Measurements from ENCODE around the gene SLC66A1.

The SLC66A1 gene

GRCh38 chr1:19344831-19345230 is 32.7 kb downstream of the SLC66A1 start:
- no peak for DNase-seq

- DNase-seq: no peak
These were observed 33.3 kb downstream of the SLC66A1 start for GRCh38 chr1:19345391-19345790.

- DNase-seq: no peak
These were observed 33.9 kb downstream of the SLC66A1 start for GRCh38 chr1:19346026-19346425.

GRCh38 chr1:19347533-19348172 is 35.5 kb downstream of the SLC66A1 start:
- DNase-seq: no peak

DNA sequence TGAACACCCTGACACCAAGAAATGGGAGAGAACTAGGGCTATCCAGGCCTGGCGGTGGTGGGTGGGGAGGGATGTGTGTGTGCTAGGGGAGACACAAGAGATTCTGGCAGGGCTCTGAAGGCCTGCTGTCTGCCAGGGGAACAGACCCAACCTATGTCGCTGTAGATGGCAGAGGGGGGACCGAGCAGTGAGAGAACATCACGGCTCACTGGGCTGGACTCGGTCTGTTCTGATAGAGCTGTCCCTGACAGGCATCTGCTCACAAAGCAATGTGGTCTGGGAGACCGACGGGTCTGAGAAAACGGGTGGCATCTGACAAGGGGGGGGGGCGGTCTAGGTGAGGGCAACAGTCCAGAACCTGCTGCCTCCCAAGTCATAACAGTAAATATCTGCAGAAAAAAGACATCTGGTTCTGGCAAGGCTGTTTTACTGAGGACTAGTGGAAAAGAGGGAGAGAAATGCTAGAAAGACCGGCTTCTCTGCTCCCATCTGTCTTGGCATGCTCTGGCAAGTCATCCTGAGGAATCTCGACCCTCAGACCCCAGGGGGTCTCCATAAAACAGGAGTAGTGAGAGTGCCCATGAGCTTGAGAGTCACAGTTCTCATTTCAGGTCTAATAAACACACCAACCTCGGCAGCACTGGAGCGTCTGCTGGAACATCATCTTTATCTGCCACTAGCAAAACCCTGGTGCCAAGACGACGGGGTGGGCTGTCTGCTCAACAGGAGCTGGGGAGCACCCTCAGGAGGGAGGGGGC is 36.5 kb downstream of the SLC66A1 start:
- no peak for DNase-seq

DNA sequence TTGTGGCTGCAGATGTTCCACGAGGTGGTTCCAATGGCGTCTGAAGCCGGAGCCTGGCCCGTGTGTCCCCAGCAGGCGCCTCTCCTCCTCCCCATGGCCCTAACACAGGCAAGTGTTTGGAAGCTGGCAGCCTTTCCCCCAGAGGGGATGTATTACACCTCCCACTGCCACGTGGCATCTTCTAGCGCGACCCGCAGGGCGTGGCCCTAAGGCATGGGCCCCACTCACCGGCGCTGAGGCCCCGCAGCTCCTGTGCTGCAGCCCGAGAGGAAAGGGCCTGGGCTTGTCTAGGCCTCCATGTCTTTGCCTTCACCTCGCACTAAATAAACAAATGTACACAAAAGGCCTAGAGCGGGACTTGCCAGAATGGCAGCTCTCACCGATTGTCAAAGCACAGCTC is 37.9 kb downstream of the SLC66A1 start:
- DNase-seq: no peak

GRCh38 chr1:19350566-19350965 is 38.4 kb downstream of the SLC66A1 start:
- DNase-seq: no peak

DNA sequence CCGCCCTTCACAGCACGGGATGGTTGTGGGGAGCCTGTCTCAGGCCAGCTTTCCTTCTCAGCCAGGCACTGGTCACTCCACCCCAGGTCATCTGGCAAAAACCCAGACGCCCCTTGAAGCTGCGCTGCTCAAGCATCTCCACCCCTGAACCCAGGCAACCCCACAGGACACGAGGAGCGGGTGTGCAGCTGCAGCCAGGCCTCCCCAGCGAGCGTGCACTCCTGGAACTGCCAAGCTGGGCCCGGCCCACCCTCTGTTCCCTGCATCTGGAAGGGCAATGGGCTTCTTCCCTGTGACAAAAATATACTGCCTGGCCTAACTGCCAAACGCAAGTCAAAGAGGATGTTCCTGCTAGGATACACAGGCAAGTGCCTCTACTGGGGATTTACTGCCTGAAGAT is 39.7 kb downstream of the SLC66A1 start:
- no peak for DNase-seq

GRCh38 chr1:19352839-19353238 is 40.7 kb downstream of the SLC66A1 start:
- DNase-seq: no peak

DNA sequence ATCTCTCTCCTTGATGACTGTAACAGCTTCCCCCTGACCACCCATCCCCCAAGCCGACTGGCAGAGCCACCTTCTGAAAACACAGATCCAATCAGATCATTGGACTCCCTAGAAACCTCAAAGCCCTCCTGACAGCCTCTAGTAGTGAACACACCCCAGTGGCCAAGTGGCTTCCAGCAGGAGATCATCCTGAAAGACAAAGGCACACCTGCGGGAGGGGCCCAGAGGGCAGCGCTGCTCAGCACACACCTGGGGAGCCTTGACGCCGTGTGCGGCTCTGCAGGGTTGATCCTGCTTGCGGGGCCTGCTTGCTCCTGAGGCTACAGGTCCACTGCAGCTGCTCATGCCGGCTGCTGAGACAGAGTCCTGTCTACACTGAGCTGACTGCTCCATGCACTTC is 41.5 kb downstream of the SLC66A1 start:
- no peak for DNase-seq

GRCh38 chr1:19354531-19354981 is 42.4 kb downstream of the SLC66A1 start:
- DNase-seq: no peak

GRCh38 chr1:19356266-19356665 is 44.1 kb downstream of the SLC66A1 start:
- no peak for DNase-seq

DNA sequence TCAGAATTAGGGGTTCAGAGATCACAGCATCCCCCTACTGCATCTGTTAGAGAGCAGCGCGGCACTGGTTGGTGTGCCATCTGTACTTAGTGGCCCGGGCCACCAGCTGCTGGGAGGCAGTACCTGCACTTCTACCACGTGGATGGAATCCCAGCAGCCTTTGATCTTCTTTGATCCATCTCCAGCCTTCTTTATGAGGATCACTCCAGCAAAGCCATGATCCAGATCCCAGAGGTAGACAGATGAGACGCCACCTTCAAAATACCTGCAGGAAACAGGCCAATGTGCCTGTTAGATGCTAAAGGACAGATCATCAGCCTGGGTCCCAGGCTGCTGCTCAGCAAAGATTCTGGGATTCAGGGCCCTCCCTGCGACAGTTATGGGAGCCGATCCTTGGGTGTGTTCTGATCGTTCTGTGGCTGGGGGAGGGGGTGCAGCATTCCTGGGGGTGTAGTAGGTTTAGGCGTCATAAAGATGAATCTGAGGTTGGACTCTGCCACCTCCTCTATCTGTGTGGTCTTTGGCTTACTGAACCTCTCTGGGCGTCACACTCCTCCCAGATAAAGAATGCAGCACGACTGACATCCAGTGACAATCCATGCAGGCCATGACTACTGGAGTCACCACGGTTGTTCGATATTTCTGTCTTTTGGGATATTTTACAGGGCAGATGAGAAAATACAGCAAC is 45.3 kb downstream of the SLC66A1 start:
- DNase-seq: no peak

DNA sequence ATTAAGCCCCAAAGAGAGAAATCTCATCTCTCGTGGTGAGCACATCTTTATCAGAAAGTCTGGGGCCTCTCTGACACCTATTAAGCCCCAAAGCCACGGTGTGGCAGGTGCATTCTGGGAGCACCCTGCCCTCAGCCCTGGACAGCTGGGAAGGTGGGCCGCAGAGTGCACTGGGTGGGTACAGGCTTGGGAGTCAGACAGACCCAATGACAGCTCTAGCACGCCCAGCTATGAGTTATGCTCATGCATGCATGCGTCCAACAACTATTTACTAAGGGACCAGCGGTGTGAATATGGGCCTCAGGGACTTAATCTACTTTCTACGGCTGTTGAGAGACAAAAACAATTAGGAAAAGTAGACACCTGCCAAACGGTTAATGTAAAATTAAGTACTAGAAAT is 46.6 kb downstream of the SLC66A1 start:
- DNase-seq: no peak

GRCh38 chr1:19359357-19359756 is 47.2 kb downstream of the SLC66A1 start:
- DNase-seq: no peak

DNA sequence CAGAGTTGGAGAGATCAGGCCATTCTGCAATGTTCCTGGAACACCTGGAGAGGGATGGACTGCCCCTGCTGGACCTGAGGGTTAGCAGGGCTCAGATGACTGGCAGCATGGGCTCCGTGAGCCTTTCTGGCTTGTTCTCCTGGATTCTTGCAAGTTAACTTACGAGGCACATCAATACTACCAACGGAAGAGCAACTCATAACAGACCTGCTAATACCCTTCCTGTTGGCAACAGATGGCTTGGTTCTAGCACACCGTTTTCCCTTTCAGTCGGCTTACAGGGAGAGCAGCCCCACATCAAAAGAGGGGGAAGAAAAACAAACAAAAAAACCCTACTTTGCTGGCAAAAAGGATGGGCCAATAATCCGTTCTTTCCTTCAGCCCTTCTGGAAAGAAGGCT is 47.9 kb downstream of the SLC66A1 start:
- DNase-seq: no peak

DNA sequence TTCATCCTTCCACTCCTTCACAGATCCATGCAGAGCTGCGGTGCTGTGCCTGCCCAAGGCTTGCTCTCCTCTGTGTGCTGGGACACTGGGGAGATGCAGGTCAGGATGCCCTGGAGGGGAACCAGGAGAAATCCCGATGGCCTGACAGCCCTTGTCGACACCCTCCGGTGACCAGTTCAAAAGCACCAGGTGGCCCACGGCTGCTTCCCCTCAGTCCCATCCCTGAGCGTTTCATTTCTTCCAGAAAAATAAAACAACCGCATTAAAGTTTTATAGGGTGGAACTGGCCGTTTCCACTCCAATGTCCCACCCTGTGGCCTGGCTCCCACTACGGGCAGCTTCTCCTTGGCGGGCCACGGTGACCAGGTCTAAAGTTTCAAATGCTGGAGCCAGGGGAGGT is 48.3 kb downstream of the SLC66A1 start:
- no peak for DNase-seq

GRCh38 chr1:19360843-19361610 is 48.9 kb downstream of the SLC66A1 start:
- no peak for DNase-seq

DNA sequence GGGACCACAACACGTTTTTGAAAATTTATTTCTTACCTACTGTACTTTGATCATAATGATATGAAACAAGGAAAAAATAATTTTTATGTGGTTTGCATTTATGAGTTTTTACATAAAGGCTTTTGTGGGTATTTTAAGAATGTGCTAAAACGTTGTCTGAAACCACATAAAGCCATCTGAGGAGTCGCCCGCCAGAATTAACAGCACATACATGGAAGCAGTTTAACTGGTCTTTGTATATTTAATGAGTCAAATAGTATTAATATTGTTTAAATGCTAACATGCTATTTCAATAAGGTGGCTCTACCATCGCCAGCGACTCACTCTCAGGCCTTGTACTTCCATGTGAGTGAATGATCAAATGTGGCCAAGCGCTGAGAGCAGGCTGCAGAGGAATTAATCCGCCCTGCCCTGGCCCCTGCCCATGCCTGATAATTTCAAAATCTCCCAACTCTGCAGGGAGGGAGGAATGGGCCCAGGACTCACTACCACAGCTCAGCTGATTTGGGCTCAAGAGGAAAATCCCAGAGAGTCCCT is 49.6 kb downstream of the SLC66A1 start:
- DNase-seq: no peak

DNA sequence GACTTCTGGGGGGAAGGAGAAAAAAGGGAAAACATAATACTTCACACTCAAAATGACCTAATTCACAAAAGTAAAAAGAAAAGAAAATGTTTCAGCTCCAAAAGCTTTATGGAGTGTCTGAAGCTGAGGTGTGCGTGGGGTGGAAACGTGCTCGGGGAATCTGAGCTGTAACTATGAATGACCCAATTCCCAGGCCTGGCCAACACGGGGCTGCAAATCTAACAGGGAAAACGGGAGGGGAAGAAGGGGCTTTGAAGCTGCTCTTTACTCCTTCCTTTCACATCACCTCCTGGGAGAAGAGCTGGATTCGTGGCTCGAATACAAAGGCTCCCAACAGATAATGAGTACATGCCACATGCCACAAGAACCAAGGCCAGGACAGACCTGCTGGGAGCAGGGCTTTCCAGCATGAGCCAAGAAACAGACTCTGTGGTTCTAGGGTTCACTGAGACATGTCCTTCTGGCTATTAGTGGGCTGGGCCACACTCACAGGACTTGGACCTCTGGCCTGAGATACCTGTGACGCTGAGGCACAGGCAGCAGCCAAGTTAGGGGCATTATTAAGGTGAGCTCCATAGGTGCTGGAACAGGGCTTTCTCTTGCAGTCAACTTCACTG is 51.5 kb downstream of the SLC66A1 start:
- no peak for DNase-seq

DNA sequence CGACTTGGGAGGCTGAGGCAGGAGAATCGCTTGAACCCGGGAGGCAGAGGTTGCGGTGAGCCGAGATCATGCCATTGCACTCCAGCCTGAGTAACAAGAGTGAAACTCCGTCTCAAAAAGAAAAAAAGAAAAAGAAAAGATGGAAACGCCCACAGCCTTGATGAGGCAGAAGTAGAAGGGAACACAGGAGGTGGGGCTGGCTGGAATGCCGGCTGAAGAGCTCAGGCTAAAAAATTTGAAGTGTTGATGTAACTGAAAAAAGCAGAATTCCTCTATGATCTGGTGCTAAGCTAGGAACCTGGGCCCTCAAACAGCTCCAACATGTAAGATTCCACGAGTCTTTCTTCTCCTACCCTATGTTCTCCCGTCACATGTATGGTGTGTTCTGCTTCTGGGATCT is 53.6 kb downstream of the SLC66A1 start:
- no peak for DNase-seq

Measured in RPMI8226 (cell line).